Right ventricle myocardium superior (tissue), 1 donor: Measurements from ENCODE around the gene ANGPTL2. TPM values are rescaled to one million over a fixed set of nuclear protein-coding genes. Genes with fewer than 3 reads are reported as not detected.

Source experiments
- ATAC-seq: fragments of 200-7000 bp; cut with Tn5 transposase; one replicate; pipeline ENCODE4 v1.9.1; 2020; ENCODE audit warnings: mild to moderate bottlenecking; ENCODE audit not compliant: poor library complexity
- DNase-seq: peaks from one replicate; pipeline ENCODE4 v3.0.0-alpha.2; 2020
- intact Hi-C: fragments of 100-400 bp; cut with DNase I; formaldehyde crosslinking; loops from one replicate; pipeline ENCODE4 v1.11.2; 2022
- total RNA-seq: library from RNA; stranded (reverse); fragmentation: NEBNext Ultra II Directional; extraction: Animal tissue kit (Norgen Biotek cat#: 25700); gene quantifications from one replicate; pipeline ENCODE4 v1.2.1, GENCODE V29; 2021
- donor health status: DM: no; HTN: yes; CAD: no; lungs with severe emphysema.

The ANGPTL2 gene
- total RNA-seq, 1 donor from 2014 or later: 32.6 TPM

- intact Hi-C loops: no loop called here
- ATAC-seq (no peak), DNase-seq (no peak)
Observed at GRCh38 chr9:127065592-127065991, 56.8 kb downstream of the ANGPTL2 start.

GRCh38 chr9:127064335-127064734 is 58.1 kb downstream of the ANGPTL2 start:
- no peak for DNase-seq
- no peak for ATAC-seq
- intact Hi-C loops: no loop called here

GRCh38 chr9:127061411-127061810 is 61.0 kb downstream of the ANGPTL2 start:
- intact Hi-C loops: no loop called here
- DNase-seq (no peak), ATAC-seq (no peak)

GRCh38 chr9:127059765-127060361 is 62.6 kb downstream of the ANGPTL2 start:
- intact Hi-C loops: loop anchor here (10.0 kb wide), 1 partner anchor 75 kb away; no protein-coding TSS in a partner anchor
- no peak for DNase-seq
- ATAC-seq: peak; percentile 13

- ATAC-seq: no peak
- intact Hi-C loops: loop anchor here (10.0 kb wide), 1 partner anchor 74 kb away; no protein-coding TSS in a partner anchor
- DNase-seq: no peak
Observed at GRCh38 chr9:127059030-127059429, 63.4 kb downstream of the ANGPTL2 start.

- ATAC-seq (no peak), DNase-seq (no peak)
- intact Hi-C loops: loop anchor here (10.0 kb wide), 1 partner anchor 74 kb away; no protein-coding TSS in a partner anchor
Observed at GRCh38 chr9:127058645-127059021, 63.8 kb downstream of the ANGPTL2 start.

- peak; percentile 43 for ATAC-seq
Observed at GRCh38 chr9:127058011-127058644, 64.3 kb downstream of the ANGPTL2 start.

GRCh38 chr9:127056446-127056845 is 66.0 kb downstream of the ANGPTL2 start:
- DNase-seq (no peak), ATAC-seq (no peak)
- intact Hi-C loops: loop anchor here (10.0 kb wide), 1 partner anchor 72 kb away; no protein-coding TSS in a partner anchor

More at GRCh38 chr9:127058011-127058644, 64.3 kb downstream of the ANGPTL2 start:
- peak; percentile 64 for DNase-seq
- intact Hi-C loops: loop anchor here (10.0 kb wide), 1 partner anchor 73 kb away; no protein-coding TSS in a partner anchor

- ATAC-seq: peak; percentile 51
- intact Hi-C loops: loop anchor here (10.0 kb wide), 1 partner anchor 71 kb away; no protein-coding TSS in a partner anchor
- DNase-seq: no peak
Observed at GRCh38 chr9:127055745-127056402, 66.6 kb downstream of the ANGPTL2 start.

GRCh38 chr9:127053960-127054359 is 68.5 kb downstream of the ANGPTL2 start:
- ATAC-seq (no peak), DNase-seq (no peak)
- intact Hi-C loops: loop anchor here (10.0 kb wide), 1 partner anchor 69 kb away; no protein-coding TSS in a partner anchor

GRCh38 chr9:127053057-127053821 is 69.2 kb downstream of the ANGPTL2 start:
- intact Hi-C loops: loop anchor here (10.0 kb wide), 1 partner anchor 68 kb away; no protein-coding TSS in a partner anchor
- ATAC-seq (peak; percentile 11), DNase-seq (peak; percentile 46)

- intact Hi-C loops: loop anchor here (10.0 kb wide), 1 partner anchor 67 kb away; no protein-coding TSS in a partner anchor
- ATAC-seq (no peak), DNase-seq (no peak)
Observed at GRCh38 chr9:127051881-127052595, 70.4 kb downstream of the ANGPTL2 start.

- ATAC-seq (no peak), DNase-seq (no peak)
- intact Hi-C loops: loop anchor here (10.0 kb wide), 1 partner anchor 66 kb away; no protein-coding TSS in a partner anchor
Observed at GRCh38 chr9:127050591-127051001, 71.8 kb downstream of the ANGPTL2 start.

GRCh38 chr9:127050152-127050551 is 72.3 kb downstream of the ANGPTL2 start:
- DNase-seq (no peak), ATAC-seq (no peak)
- intact Hi-C loops: loop anchor here (10.0 kb wide), 1 partner anchor 65 kb away; no protein-coding TSS in a partner anchor

GRCh38 chr9:127049581-127049980 is 72.9 kb downstream of the ANGPTL2 start:
- DNase-seq: no peak
- intact Hi-C loops: no loop called here
- no peak for ATAC-seq

- no peak for DNase-seq
- peak; percentile 38 for ATAC-seq
- intact Hi-C loops: no loop called here
Observed at GRCh38 chr9:127049044-127049443, 73.4 kb downstream of the ANGPTL2 start.

- ATAC-seq (no peak), DNase-seq (no peak)
- intact Hi-C loops: no loop called here
Observed at GRCh38 chr9:127047971-127048370, 74.5 kb downstream of the ANGPTL2 start.

- intact Hi-C loops: no loop called here
- DNase-seq: no peak
- no peak for ATAC-seq
Observed at GRCh38 chr9:127045148-127045547, 77.3 kb downstream of the ANGPTL2 start.
